Left ventricle myocardium inferior (tissue), 1 donor: Measurements from ENCODE around the gene DPP9. TPM values are rescaled to one million over a fixed set of nuclear protein-coding genes. Genes with fewer than 3 reads are reported as not detected.
A peak's percentile ranks its signal among the peaks of the same experiment; 100 is the strongest.

Source experiments
- DNase-seq: peaks from one replicate; pipeline ENCODE4 v3.0.0-alpha.2; 2020
- H3K27ac ChIP-seq: fragments of 200-600 bp; replicated peaks from 2 replicates; pipeline ENCODE4 v1.8.0; 2021
- H3K27me3 ChIP-seq: fragments of 200-600 bp; 2 replicates; pipeline ENCODE4 v1.8.0; 2021; ENCODE audit warnings: low read depth
- H3K36me3 ChIP-seq: fragments of 200-600 bp; 2 replicates; pipeline ENCODE4 v1.8.0; 2021
- H3K4me1 ChIP-seq: fragments of 200-600 bp; 2 replicates; pipeline ENCODE4 v1.8.0; 2021
- H3K4me3 ChIP-seq: fragments of 200-600 bp; 2 replicates; pipeline ENCODE4 v1.8.0; 2021; ENCODE audit warnings: mild to moderate bottlenecking, moderate library complexity
- H3K9me3 ChIP-seq: fragments of 200-600 bp; replicated peaks from 2 replicates; pipeline ENCODE4 v1.8.0; 2021
- intact Hi-C: fragments of 100-400 bp; cut with micrococcal nuclease; formaldehyde crosslinking; loops from one replicate; pipeline ENCODE4 v1.11.0; 2022
- total RNA-seq: library from RNA; stranded (reverse); fragmentation: NEBNext Ultra II Directional; extraction: Animal tissue kit (Norgen Biotek cat#: 25700); gene quantifications from one replicate; pipeline ENCODE4 v1.2.1, GENCODE V29; 2021
- TF ChIP-seq, protein P1 (sequence below): fragments of 200-600 bp; IDR thresholded peaks from 2 replicates; pipeline ENCODE4 v1.8.0; 2021; ENCODE audit warnings: antibody characterized with exemption, mild to moderate bottlenecking, borderline replicate concordance
- donor health status: DM: no; HTN: yes; CAD: no; lungs with severe emphysema.

DPP9 gene
- total RNA-seq, 1 donor from 2014 or later = 52.5 TPM

DNA sequence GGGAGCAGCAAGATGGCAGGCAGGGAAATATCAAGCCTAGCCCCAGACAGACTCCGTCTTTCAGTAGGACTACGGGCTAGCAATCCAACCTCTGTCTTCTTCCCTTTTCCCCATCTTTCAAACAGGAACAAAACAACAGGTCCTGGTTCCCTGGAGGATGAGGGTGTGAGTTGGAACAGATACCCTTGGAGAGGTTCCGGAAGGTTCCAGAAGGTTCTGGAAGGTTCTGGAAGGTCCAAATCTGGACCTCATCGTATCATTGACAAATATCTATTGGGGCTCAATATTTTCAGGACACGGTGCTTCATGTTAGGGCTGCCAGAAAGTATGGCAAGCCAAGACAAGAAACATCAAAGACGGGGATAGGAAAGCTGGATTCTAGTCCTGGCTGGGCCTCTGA lies 39.4 kb upstream of the DPP9 start:
- Histone ChIP-seq H3K27me3 (peaks cover 25% of the 10 kb centered on the region), H3K36me3 (no peaks in the 10 kb centered on the region), H3K9me3 (peaks cover 5% of the 10 kb centered on the region), H3K4me3 (no peak overlapping the region), H3K4me1 (peaks cover 12% of the 10 kb centered on the region), H3K27ac (no peak overlapping the region)
- TF ChIP-seq, protein P1, sequence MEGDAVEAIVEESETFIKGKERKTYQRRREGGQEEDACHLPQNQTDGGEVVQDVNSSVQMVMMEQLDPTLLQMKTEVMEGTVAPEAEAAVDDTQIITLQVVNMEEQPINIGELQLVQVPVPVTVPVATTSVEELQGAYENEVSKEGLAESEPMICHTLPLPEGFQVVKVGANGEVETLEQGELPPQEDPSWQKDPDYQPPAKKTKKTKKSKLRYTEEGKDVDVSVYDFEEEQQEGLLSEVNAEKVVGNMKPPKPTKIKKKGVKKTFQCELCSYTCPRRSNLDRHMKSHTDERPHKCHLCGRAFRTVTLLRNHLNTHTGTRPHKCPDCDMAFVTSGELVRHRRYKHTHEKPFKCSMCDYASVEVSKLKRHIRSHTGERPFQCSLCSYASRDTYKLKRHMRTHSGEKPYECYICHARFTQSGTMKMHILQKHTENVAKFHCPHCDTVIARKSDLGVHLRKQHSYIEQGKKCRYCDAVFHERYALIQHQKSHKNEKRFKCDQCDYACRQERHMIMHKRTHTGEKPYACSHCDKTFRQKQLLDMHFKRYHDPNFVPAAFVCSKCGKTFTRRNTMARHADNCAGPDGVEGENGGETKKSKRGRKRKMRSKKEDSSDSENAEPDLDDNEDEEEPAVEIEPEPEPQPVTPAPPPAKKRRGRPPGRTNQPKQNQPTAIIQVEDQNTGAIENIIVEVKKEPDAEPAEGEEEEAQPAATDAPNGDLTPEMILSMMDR = no peak
- DNase-seq = no peak
- intact Hi-C loops = no loop called here

DNA sequence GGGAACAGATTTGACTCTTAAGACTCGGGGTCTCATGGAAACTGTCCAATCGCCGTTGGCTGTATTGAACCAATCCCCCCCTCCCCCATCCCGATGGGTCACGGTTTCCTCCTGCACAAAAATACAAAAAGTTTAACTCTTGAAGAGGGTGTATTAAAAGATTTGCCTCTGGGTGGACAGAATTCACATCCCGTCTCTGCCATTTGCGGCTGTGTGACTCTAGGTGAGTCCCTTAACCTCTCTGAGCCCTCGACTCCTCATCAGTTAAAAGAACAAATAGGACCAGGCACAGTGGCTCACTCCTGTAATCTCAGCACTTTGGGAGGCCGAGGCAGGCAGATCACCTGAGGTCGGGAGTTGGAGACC lies 36.6 kb upstream of the DPP9 start:
- peaks cover 12% of the 10 kb centered on the region for H3K4me1 ChIP-seq
- H3K27ac ChIP-seq = no peak overlapping the region
- intact Hi-C loops = no loop called here
- no peaks in the 10 kb centered on the region for H3K36me3 ChIP-seq
- peak overlapping the region; percentile 58 for H3K4me3 ChIP-seq
- TF ChIP-seq, protein P1 = no peak
- H3K9me3 ChIP-seq = peaks cover 5% of the 10 kb centered on the region
- DNase-seq = no peak
- H3K27me3 ChIP-seq = peaks cover 25% of the 10 kb centered on the region

DNA sequence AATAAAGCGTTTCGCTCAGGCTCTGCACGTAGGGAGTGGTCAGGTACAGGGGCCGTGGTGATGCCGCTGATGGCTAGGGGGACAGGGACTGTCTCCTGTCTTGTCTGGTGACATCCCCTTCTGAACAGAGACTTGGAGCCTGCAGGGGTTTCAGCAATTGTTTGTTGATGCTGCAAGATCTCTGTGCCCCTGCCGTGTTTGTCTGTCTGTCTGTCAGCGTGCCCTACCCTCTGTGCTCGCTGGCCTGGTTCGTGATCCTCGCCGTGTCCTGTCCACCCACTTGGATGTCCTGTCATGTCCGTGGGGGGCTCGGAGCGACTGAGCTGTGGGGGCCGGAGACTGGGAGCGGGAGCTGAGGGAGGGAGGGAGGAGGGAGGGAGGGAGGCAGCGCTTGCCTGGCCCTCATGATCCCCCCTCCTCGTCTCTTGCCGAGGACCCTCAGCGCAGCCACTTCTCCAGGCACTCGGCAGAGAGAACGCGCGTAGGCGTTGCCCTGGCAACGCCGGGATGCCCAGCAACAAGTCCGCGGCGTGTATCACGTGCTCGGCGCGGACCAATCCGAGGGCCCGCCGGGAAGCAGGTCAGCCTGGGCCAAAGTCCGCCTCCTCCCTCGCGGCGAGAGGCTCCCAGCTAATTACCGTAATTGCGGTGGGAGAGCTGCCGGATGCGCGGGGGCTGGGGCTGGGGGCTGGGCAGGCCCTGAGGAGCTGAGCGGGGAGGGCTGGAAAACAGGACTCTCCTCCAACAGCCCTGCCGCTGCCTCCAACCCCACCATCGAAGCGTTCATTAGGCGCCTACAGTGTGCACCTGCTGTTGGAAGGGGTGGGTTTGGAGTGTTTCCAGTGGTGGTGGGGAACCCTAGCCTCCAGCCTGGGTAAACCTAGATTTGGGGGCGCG lies 36.0 kb upstream of the DPP9 start:
- intact Hi-C loops = no loop called here
- H3K27me3 ChIP-seq = peaks cover 25% of the 10 kb centered on the region

DNA sequence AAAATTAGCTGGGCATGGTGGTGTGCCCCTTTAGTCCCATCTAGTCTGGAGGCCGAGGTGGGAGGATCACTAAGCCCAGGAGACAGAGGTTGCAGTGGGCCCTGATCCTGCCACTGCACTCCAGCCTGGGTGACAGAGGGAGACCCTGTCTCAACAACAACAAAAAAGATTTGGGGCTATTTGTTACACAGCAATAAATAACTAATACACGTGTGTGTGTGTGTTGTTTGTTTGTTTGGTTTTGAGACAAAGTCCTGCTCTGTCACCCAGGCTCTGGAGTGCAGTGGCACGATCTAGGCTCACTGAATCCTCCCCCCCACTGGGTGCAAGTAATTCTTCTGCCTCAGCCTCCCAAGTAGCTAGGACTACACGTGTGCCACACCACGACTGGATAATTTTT lies 35.0 kb upstream of the DPP9 start:
- TF ChIP-seq, protein P1 = no peak
- Histone ChIP-seq H3K36me3 (no peaks in the 10 kb centered on the region), H3K4me1 (peaks cover 12% of the 10 kb centered on the region), H3K4me3 (no peak overlapping the region), H3K27ac (no peak overlapping the region), H3K27me3 (peaks cover 22% of the 10 kb centered on the region), H3K9me3 (peaks cover 5% of the 10 kb centered on the region)
- intact Hi-C loops = no loop called here
- no peak for DNase-seq

More for the DNA sequence above, 36.0 kb upstream of the DPP9 start:
- TF ChIP-seq, protein P1 = no peak
- DNase-seq = peak; percentile 89
- peaks cover 5% of the 10 kb centered on the region for H3K9me3 ChIP-seq
- H3K4me1 ChIP-seq = peaks cover 12% of the 10 kb centered on the region
- peak overlapping the region; percentile 58 for H3K4me3 ChIP-seq
- H3K27ac ChIP-seq = no peak overlapping the region
- H3K36me3 ChIP-seq = no peaks in the 10 kb centered on the region

DNA sequence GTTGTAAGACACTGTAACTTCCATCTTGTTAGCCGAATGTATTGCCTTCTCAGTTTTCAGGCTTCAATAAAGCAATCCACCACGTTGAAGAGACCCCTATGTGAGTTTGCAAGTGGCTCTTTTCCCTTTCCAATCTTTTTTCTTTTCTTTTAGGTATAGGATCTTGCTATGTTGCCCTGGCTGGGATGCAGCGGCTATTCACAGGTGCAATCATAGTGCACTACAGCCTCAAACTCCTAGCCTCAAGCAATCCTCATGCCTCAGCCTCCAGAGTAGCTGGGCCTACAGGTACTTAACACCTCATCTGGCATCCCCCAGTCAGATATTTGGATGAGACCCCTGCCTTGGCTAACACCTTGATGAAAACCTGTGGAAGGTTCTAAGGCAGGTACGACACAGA lies 34.4 kb upstream of the DPP9 start:
- no peak overlapping the region for H3K4me3 ChIP-seq
- H3K36me3 ChIP-seq = no peaks in the 10 kb centered on the region
- TF ChIP-seq, protein P1 = no peak
- H3K4me1 ChIP-seq = peaks cover 12% of the 10 kb centered on the region
- H3K27me3 ChIP-seq = peaks cover 16% of the 10 kb centered on the region
- H3K27ac ChIP-seq = no peak overlapping the region
- H3K9me3 ChIP-seq = peaks cover 5% of the 10 kb centered on the region
- intact Hi-C loops = no loop called here
- DNase-seq = no peak
